8988T (cell line): Measurements from ENCODE around the gene ZNF91.
"Not testable (repeated sequence)": the region's sequence is repeated elsewhere in the genome, so short reads cannot be mapped to it uniquely, and the experiment has no call there.

Experiments
- DNase-seq: peaks from one replicate; pipeline ENCODE4 v3.0.0; 2011

ZNF91 gene

DNA sequence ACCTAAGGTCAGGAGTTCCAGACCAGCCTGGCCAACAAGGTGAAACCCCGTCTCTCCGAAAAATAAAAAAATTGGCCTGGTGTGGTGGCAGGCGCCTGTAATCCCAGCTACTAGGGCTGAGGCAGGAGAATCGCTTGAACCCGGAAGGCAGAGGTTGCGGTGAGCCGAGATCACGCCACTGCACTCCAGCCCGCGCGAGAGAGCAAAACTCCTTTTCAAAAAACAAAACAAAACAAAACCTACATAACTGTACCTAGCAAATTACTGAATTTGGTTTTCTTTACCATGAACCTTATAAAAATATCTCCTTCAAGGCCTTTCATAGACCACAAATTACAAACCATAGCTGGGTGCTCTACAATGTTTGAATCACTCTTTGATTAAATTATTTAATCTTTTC lies 760 bp downstream of the ZNF91 start:
- DNase-seq, result no peak

GRCh38 chr19:23393121-23393520 lies 2.1 kb downstream of the ZNF91 start:
- no peak for DNase-seq

DNA sequence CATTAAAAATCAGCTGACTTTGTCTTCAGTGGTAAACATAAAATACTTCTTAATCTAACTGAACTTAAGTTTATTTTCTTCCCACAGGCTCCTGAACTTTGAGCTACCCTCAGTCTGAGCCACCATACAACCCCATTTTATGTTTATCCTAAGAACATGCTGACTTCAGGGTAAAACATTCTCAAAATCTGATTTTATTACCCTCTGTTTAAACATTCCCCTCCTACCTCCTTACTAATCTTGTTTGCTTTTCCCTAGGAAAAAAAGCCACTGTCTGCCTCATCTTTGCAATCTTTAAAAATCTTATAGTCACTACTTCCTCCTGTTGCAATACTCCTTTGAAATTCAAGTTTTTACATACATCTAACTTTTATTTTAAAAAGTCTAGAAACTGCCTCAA lies 4.0 kb downstream of the ZNF91 start:
- DNase-seq, result no peak

GRCh38 chr19:23385404-23385803 lies 9.9 kb downstream of the ZNF91 start:
- DNase-seq, result no peak

GRCh38 chr19:23384858-23385257 lies 10.4 kb downstream of the ZNF91 start:
- DNase-seq, result no peak

GRCh38 chr19:23384166-23384565 lies 11.1 kb downstream of the ZNF91 start:
- no peak for DNase-seq

DNA sequence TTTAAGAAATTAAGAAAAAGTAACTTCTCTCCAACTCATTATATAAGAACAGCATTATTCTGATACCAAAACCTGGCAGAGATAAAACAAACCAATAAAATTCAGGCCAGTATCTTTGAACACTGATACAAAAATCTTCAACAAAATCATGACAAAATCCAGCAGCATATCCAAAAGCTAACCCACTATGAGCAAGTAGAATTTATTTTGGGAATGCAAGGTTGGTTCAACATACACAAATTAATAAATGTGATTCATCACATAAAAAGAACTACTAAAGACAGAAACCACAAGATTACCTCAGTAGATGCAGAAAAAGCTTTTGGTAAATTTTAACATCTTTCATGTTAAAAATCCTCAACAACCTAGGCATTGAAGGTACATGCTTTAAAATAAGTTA lies 12.3 kb downstream of the ZNF91 start:
- no peak for DNase-seq

- no peak for DNase-seq
Measured at GRCh38 chr19:23381114-23381513, 14.2 kb downstream of the ZNF91 start.

GRCh38 chr19:23379671-23380070 lies 15.6 kb downstream of the ZNF91 start:
- not testable (repeated sequence) for DNase-seq

GRCh38 chr19:23378948-23379347 lies 16.3 kb downstream of the ZNF91 start:
- no peak for DNase-seq

DNA sequence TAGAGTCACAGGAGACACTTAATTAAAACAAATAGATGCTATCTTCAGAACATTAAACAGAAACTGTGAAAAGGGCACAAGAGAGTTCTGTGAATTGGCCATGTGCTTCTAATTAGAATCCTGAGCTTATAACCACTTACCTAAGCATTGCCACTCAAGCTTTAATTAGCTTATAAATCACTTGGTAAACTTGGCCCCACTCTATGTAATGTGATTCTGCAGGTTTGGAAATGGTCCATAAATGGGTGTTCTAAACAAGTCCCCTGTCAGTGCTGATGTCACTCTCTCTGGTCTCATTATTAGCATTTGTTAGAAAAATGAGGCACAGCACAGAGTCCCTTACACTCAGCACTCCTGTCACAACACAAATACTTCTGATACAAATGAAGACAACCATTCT lies 18.0 kb downstream of the ZNF91 start:
- DNase-seq, result no peak

DNA sequence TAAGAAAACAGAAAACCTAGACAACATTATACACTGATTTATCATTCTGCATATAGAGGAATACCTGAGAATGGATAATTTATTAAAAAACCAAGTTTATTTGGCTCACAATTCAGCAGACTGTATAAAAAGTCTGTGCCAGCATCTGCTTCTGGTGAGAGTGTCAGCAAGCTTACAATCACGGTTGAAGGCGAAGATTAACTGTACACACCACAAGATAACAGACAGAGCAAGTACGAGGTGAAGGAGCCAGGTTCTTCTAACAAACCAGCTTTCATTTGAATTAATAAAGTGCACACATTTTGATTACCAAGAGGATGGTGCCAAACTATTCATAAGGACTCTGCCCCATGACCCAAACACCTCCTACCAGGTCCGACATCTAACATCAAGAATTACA lies 28.8 kb downstream of the ZNF91 start:
- no peak for DNase-seq

DNA sequence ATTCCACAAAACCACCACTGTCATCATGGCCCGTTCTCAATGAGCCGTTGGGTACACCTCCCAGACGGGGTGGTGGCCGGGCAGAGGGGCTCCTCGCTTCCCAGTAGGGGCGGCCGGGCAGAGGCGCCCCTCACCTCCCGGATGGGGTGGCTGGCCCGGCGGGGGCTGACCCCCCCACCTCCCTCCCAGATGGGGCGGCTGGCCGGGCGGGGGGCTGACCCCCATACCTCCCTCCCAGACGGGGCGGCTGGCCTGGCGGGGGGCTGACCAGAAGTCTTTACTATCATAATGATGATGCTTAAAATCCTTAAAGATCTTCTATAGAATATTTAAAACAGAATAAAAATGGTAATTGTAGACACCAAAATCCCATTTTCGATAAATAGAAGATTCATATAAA lies 29.2 kb downstream of the ZNF91 start:
- DNase-seq, result not testable (repeated sequence)

GRCh38 chr19:23365222-23365621 lies 30.0 kb downstream of the ZNF91 start:
- no peak for DNase-seq

DNA sequence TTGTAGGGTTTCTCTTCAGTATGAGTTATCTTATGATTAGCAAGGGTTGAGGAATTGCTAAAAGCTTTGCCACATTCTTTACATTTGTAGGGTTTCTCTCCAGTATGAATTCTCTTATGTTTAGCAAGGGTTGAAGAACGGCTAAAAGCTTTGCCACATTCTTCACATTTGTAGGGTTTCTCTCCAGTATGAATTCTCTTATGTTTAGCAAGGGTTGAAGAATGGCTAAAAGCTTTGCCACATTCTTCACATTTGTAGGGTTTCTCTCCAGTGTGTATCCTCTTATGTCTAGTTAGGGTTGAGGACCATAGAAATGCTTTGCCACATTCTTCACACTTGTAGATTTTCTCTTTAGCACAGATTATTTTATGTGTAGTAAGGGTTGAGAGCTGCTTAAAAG lies 33.4 kb downstream of the ZNF91 start:
- not testable (repeated sequence) for DNase-seq

GRCh38 chr19:23351806-23352205 lies 43.5 kb downstream of the ZNF91 start:
- DNase-seq, result no peak

- no peak for DNase-seq
Measured at GRCh38 chr19:23346696-23347095, 48.6 kb downstream of the ZNF91 start.

GRCh38 chr19:23345838-23346237 lies 49.4 kb downstream of the ZNF91 start:
- DNase-seq, result no peak

DNA sequence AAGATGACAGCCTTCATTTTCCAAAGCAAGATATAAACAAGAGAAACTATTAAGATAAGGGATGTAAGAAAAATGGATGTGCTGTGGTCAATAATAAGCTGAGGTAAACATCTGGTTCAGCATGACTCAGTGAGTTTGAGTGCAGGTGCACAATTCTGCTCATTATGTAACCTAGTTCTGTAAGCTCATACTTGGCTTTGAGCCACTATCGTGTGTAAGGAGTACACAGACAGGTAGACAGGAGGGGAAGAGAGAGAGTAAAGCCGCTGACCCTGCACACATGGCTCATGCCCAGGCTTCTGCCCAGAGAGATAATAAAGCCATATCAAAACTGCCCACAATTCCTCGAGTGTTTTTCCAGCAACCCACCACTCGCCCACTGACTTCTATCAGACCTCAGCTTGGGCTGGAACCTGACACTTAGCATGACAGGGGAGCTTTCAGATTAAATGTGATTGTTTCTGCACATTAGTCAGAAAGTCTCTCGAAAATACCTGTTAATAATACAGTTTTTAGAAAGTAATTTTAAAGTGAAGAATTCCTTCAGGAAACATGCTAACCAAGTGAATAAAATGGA lies 51.7 kb downstream of the ZNF91 start:
- DNase-seq, result no peak

GRCh38 chr19:23328211-23328610 lies 67.1 kb downstream of the ZNF91 start:
- DNase-seq, result no peak

GRCh38 chr19:23321953-23322549 lies 73.2 kb downstream of the ZNF91 start:
- DNase-seq, result no peak

GRCh38 chr19:23321403-23321802 lies 73.9 kb downstream of the ZNF91 start:
- DNase-seq, result not testable (repeated sequence)

DNA sequence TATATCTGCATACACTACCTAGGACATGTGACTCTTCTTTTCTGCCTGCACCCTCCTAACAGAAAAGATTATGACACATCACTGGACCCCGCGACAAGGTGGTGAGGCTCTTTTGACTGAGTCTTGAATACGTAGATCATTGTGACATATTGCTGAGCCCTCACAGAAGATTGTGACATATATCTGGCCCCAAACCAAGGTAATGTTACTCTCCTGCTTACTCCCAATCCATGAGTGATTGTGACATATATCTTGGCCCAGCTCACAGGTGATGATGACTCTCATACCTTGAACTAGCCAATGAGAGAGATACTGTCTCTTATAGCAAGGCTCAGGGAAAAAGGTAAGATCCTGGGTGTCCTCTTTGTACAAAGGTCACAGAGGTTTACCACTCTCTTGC lies 75.7 kb downstream of the ZNF91 start:
- DNase-seq, result not testable (repeated sequence)

DNA sequence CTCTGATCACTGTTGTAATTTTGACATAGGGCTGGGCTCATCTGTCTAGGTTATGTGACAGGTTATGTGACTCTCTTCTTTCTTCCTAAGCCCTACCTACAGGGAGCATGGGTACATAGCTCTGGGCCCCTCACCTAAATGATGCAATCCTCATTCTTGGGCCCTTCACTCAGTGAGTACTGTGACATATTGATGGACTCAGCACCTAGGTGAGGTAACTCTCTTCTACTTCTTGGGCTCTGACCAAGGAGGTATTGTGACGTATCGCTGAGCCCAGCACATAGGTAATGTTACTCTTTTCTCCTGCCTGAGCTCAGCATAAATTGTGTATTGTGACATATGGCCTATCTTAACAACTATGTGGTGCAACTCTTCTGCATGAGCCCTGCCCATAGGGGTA lies 76.3 kb downstream of the ZNF91 start:
- not testable (repeated sequence) for DNase-seq

GRCh38 chr19:23318143-23318542 lies 77.1 kb downstream of the ZNF91 start:
- no peak for DNase-seq
